Fibroblast of villous mesenchyme (primary cell): ENCODE measurements around the gene DEFB123. TPM values are rescaled to one million over a fixed set of nuclear protein-coding genes. Genes with fewer than 3 reads are reported as not detected.
"Not testable (repeated sequence)": the region's sequence is repeated elsewhere in the genome, so short reads cannot be mapped to it uniquely, and the experiment has no call there.

ENCODE experiments used
- DNase-seq: peaks from one replicate; pipeline ENCODE4 v3.0.0-alpha.2; 2010; ENCODE audit warnings: low read depth
- H3K4me3 ChIP-seq: 2 replicates; pipeline ENCODE4 v1.5.1; 2011; ENCODE audit warnings: low read depth, mild to moderate bottlenecking, low read length
- CTCF ChIP-seq: IDR thresholded peaks from 2 replicates; pipeline ENCODE4 v1.5.1; 2012; ENCODE audit warnings: low read depth, mild to moderate bottlenecking, low read length; ENCODE audit not compliant: insufficient read depth
- total RNA-seq: library from RNA; depleted of rRNA; stranded (reverse); fragments of >200 nt; gene quantifications from 2 replicates; pipeline ENCODE4 v1.2.3, GENCODE V29; 2012

DEFB123 gene
- total RNA-seq, 1 donor, result not detected

- TF ChIP-seq CTCF, result no peak
- no peak for DNase-seq
- no peak overlapping the region for H3K4me3 ChIP-seq
Measured at GRCh38 chr20:31446084-31446819, 5.8 kb downstream of the DEFB123 start.

- no peak overlapping the region for H3K4me3 ChIP-seq
- no peak for TF ChIP-seq CTCF
- DNase-seq, result no peak
Measured at GRCh38 chr20:31449511-31450414, 9.3 kb downstream of the DEFB123 start.

DNA sequence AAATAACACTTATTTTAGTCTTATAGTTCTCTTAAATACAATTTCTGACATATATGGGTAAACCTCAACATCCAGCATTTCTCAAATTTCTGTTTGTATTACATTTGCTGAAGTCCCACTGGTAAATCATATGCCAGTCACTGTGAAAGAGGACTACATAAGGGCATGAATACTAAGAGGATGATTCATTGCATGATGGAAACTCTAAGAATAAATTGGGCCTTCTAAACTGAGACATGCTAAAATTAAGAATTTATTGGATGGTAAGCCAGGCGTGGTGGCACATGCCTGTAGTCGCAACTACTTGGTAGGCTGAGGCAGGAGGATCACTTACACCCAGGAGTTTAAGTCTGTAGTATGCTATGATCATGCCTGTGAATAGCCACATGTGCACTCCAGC, 12.1 kb downstream of the DEFB123 start:
- TF ChIP-seq CTCF, result no peak
- H3K4me3 ChIP-seq, result no peak overlapping the region
- DNase-seq, result no peak

DNA sequence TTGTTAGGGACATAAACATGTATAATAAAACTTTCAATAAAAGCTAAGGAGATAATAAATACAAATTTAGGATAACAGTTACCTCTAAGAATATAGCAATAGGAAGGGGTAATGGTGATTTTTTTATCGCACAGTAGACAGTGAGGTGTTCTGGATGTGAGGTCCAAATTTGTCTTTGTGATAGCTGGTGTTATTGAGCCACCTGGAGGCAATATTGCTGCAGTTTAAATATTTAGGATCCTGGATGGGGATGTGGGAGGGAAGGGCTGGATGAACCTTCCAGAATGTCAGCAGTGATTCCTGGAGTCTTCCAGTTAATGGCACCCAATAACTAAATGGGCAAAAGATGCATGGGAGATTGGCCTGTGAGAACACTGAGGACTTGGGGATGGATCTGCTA, 13.9 kb downstream of the DEFB123 start:
- no peak for DNase-seq
- no peak for TF ChIP-seq CTCF
- no peak overlapping the region for H3K4me3 ChIP-seq

DNA sequence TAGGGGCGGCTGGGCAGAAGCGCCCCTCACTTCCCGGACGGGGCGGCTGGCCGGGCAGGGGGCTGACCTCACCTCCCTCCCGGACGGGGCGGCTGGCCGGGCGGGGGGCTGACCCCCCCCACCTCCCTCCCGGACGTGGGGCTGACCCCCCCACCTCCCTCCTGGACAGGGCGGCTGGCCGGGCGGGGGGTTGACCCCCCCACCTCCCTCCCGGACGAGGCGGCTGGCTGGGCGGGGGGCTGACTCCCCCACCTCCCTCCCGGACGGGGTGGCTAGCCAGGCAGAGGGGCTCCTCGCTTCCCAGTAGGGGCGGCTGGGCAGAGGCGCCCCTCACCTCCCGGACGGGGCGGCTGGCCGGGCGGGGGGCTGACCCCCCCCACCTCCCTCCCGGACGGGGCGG, 30.5 kb downstream of the DEFB123 start:
- not testable (repeated sequence) for DNase-seq

GRCh38 chr20:31472395-31473330, 32.2 kb downstream of the DEFB123 start:
- TF ChIP-seq CTCF, result no peak
- no peak overlapping the region for H3K4me3 ChIP-seq
- DNase-seq, result no peak

More for the DNA sequence above, 30.5 kb downstream of the DEFB123 start:
- H3K4me3 ChIP-seq, result not testable (repeated sequence)
